DOHH2 (cell line): ENCODE results near the gene PDE3B.

ENCODE experiments used
- EZH2phosphoT487 ChIP-seq: fragments of 200-600 bp; sonication (generic); IDR thresholded peaks from 2 replicates; pipeline ENCODE4 v1.6.1; 2017; ENCODE audit warnings: borderline replicate concordance, mild to moderate bottlenecking, antibody characterized with exemption, low read length, moderate library complexity, mixed read lengths
- TF ChIP-seq, protein P1 (sequence below): fragments of 200-600 bp; sonication (generic); IDR thresholded peaks from one replicate; pipeline ENCODE4 v1.5.1; 2014; ENCODE audit warnings: antibody characterized with exemption, mild to moderate bottlenecking, low read depth, low read length; ENCODE audit not compliant: poor library complexity, severe bottlenecking

DNA sequence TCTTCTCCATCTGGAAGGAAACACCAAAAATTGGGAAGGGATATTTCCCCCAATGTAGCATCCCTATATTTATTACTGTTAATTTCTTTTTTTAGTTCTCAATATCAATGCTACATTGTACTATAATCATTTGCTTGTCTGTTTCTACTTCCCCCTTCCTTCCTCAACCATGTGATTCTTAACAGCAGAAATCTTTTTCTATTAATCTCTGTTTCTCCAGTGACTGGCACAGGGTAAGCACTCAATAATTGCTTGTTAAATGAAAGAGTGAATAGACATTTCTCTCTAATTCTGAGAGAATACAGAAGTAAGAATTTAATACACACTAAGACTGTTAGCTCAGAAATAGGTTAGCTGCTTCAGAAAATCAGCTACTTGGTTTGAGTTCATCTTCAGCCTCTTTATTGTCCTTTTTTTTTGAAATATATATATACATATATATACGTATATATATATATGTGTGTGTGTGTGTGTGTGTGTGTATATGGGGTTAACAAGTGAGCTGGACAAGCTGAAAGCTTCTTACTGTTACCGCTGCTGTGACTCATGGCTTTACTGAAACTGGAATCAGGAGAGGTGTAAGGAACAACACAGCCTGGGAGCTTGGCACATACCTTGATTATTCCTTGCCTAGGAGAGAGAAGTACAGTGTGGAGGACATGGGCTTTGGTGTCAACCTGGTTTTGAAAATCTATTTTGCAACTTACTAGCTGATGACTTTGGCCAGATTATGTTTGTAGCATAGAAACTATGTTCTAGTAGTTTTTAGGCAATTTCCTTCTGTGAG, 26.2 kb upstream of the PDE3B start:
- TF ChIP-seq, protein P1, sequence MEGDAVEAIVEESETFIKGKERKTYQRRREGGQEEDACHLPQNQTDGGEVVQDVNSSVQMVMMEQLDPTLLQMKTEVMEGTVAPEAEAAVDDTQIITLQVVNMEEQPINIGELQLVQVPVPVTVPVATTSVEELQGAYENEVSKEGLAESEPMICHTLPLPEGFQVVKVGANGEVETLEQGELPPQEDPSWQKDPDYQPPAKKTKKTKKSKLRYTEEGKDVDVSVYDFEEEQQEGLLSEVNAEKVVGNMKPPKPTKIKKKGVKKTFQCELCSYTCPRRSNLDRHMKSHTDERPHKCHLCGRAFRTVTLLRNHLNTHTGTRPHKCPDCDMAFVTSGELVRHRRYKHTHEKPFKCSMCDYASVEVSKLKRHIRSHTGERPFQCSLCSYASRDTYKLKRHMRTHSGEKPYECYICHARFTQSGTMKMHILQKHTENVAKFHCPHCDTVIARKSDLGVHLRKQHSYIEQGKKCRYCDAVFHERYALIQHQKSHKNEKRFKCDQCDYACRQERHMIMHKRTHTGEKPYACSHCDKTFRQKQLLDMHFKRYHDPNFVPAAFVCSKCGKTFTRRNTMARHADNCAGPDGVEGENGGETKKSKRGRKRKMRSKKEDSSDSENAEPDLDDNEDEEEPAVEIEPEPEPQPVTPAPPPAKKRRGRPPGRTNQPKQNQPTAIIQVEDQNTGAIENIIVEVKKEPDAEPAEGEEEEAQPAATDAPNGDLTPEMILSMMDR, result no peak
- no peak for TF ChIP-seq EZH2phosphoT487
